B cell (primary cell): ENCODE results near the gene MGME1.

Source experiments
- EZH2 ChIP-seq: IDR thresholded peaks from 2 replicates; pipeline ENCODE4 v1.6.1; 2012; ENCODE audit warnings: borderline replicate concordance, low read depth, mild to moderate bottlenecking, moderate library complexity, low read length; ENCODE audit not compliant: insufficient read depth, poor library complexity, severe bottlenecking
- TF ChIP-seq, protein P1 (sequence below): fragments of 200-600 bp; IDR thresholded peaks from one replicate; pipeline ENCODE4 v1.8.0; 2022; ENCODE audit warnings: antibody characterized with exemption, mild to moderate bottlenecking

DNA sequence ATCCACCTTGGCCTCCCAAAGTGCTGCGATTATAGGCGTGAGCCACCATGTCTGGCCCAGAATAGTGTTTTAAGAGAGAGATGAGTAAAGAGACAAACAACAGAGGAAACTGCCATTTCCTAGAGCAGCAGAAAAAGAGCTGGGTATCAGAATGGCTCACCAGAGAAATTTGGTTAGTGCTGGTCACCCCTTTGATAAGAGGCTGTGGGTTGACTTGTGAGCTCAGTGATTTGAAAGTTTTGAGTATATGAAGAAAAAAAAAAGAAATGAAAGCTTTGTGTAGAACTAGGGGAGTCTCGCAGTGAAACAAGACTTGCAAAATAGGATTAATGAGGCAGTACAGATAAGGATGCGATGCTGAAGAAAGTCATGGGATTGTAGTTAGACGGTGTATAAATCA is 29.6 kb downstream of the MGME1 start:
- TF ChIP-seq, protein P1, sequence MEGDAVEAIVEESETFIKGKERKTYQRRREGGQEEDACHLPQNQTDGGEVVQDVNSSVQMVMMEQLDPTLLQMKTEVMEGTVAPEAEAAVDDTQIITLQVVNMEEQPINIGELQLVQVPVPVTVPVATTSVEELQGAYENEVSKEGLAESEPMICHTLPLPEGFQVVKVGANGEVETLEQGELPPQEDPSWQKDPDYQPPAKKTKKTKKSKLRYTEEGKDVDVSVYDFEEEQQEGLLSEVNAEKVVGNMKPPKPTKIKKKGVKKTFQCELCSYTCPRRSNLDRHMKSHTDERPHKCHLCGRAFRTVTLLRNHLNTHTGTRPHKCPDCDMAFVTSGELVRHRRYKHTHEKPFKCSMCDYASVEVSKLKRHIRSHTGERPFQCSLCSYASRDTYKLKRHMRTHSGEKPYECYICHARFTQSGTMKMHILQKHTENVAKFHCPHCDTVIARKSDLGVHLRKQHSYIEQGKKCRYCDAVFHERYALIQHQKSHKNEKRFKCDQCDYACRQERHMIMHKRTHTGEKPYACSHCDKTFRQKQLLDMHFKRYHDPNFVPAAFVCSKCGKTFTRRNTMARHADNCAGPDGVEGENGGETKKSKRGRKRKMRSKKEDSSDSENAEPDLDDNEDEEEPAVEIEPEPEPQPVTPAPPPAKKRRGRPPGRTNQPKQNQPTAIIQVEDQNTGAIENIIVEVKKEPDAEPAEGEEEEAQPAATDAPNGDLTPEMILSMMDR = no peak
- TF ChIP-seq EZH2 = no peak
